Activated CD8-positive, alpha-beta T cell treated with anti-CD3 and anti-CD28 coated beads for 36 hours (primary cell): Measurements from ENCODE around the gene INSIG1. TPM values are rescaled to one million over a fixed set of nuclear protein-coding genes. Genes with fewer than 3 reads are reported as not detected.

Source experiments
- ATAC-seq: fragments of 200-7000 bp; cut with Tn5 transposase; one replicate; pipeline ENCODE4 v1.10.0; 2021; ENCODE audit warnings: mild to moderate bottlenecking, moderate library complexity
- CTCF ChIA-PET: fragments of 350-600 bp; sonication (Branson Sonifier 250); formaldehyde crosslinking; loops from one replicate; lab custom pipeline; 2021; ENCODE audit warnings: antibody characterized with exemption; lab: Charles Lee
- POLR2A ChIA-PET: fragments of 350-600 bp; sonication (Branson Sonifier 250); formaldehyde crosslinking; loops from one replicate; lab custom pipeline; 2021; ENCODE audit warnings: antibody characterized with exemption; lab: Charles Lee
- DNase-seq: peaks from one replicate; pipeline ENCODE4 v3.0.0-alpha.2; 2020
- H3K27ac Mint-ChIP-seq: one replicate; pipeline ENCODE4 v1.8.0; 2021; ENCODE audit warnings: mild to moderate bottlenecking, mixed read lengths
- H3K27me3 Mint-ChIP-seq: one replicate; pipeline ENCODE4 v1.8.0; 2021; ENCODE audit warnings: mixed read lengths
- H3K36me3 Mint-ChIP-seq: one replicate; pipeline ENCODE4 v1.8.0; 2021; ENCODE audit warnings: low read depth, mixed read lengths
- H3K4me1 Mint-ChIP-seq: one replicate; pipeline ENCODE4 v1.8.0; 2021; ENCODE audit warnings: low read depth, mixed read lengths
- H3K4me3 Mint-ChIP-seq: one replicate; pipeline ENCODE4 v1.8.0; 2021; ENCODE audit warnings: mild to moderate bottlenecking, moderate library complexity, mixed read lengths
- H3K9me3 Mint-ChIP-seq: one replicate; pipeline ENCODE4 v1.8.0; 2021; ENCODE audit warnings: mixed read lengths
- intact Hi-C: fragments of 100-400 bp; cut with micrococcal nuclease; formaldehyde crosslinking; loops from one replicate; pipeline ENCODE4 v1.10.0; 2022
- total RNA-seq, 2 experiments: library from RNA; stranded (reverse); gene quantifications; one replicate each; pipeline ENCODE4 v1.2.3, GENCODE V29; 2021
- TF ChIP-seq, protein P1 (sequence below): fragments of 200-600 bp; IDR thresholded peaks from one replicate; pipeline ENCODE4 v1.8.0; 2022; ENCODE audit warnings: antibody characterized with exemption, mild to moderate bottlenecking

INSIG1 gene
- total RNA-seq, 2 experiments from 2014 or later, result 92.2 to 98.0 TPM

DNA sequence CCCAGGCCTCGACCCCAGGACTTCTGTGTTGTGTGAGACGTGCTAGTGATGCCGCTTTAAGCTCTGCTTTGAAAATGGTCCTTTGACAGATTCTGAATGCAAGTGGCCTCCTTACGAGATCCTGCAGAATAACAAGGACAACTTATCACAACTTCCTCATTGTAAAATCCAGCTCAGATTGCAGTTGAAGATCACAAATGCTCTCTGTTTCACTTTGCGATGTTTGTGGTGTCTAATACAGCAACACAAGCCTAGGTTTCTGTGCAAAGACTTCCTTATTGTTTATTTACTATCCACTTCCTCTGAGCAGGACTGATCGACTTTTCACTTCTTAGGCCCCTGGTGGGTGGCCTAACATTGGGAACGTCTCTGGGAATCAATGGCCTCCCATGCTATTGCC is 31.7 kb upstream of the INSIG1 start:
- Mint-ChIP-seq H3K36me3 (no peaks in the 10 kb centered on the region), H3K27me3 (peaks cover under 1% of the 10 kb centered on the region), H3K27ac (no peak overlapping the region), H3K9me3 (no peaks in the 10 kb centered on the region), H3K4me3 (no peak overlapping the region), H3K4me1 (peaks cover 5% of the 10 kb centered on the region)
- TF ChIP-seq, protein P1, sequence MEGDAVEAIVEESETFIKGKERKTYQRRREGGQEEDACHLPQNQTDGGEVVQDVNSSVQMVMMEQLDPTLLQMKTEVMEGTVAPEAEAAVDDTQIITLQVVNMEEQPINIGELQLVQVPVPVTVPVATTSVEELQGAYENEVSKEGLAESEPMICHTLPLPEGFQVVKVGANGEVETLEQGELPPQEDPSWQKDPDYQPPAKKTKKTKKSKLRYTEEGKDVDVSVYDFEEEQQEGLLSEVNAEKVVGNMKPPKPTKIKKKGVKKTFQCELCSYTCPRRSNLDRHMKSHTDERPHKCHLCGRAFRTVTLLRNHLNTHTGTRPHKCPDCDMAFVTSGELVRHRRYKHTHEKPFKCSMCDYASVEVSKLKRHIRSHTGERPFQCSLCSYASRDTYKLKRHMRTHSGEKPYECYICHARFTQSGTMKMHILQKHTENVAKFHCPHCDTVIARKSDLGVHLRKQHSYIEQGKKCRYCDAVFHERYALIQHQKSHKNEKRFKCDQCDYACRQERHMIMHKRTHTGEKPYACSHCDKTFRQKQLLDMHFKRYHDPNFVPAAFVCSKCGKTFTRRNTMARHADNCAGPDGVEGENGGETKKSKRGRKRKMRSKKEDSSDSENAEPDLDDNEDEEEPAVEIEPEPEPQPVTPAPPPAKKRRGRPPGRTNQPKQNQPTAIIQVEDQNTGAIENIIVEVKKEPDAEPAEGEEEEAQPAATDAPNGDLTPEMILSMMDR, result no peak
- intact Hi-C loops, result no loop called here
- DNase-seq, result no peak
- no peak for ATAC-seq
- ChIA-PET POLR2A (no interaction called here), CTCF (no interaction called here)

DNA sequence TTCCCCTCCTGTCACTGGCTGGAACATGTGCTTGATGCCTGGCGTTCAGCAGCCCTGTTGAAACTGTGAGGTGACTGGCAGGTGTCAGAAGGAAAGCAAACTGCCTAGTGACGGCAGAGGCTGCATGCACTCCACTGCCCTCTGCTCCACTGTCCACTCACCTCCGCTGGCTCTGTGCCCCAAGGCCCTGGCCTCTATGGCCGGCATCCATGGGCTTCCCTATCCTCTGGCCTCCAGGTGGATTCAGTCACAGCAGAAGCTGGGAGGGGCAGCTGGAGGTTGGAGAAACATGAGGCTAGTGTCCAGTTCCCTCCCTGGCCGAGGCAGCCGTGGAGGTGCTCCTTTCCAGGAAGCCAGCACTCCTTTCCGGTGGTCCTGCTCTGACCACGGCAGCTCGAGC is 31.2 kb upstream of the INSIG1 start:
- no peaks in the 10 kb centered on the region for H3K36me3 Mint-ChIP-seq
- TF ChIP-seq, protein P1, result no peak
- no peaks in the 10 kb centered on the region for H3K9me3 Mint-ChIP-seq
- ATAC-seq, result no peak
- CTCF ChIA-PET, result no interaction called here
- peaks cover 2% of the 10 kb centered on the region for H3K27me3 Mint-ChIP-seq
- POLR2A ChIA-PET, result no interaction called here
- H3K4me3 Mint-ChIP-seq, result no peak overlapping the region
- intact Hi-C loops, result no loop called here
- H3K27ac Mint-ChIP-seq, result no peak overlapping the region
- H3K4me1 Mint-ChIP-seq, result peaks cover 6% of the 10 kb centered on the region
- DNase-seq, result no peak

DNA sequence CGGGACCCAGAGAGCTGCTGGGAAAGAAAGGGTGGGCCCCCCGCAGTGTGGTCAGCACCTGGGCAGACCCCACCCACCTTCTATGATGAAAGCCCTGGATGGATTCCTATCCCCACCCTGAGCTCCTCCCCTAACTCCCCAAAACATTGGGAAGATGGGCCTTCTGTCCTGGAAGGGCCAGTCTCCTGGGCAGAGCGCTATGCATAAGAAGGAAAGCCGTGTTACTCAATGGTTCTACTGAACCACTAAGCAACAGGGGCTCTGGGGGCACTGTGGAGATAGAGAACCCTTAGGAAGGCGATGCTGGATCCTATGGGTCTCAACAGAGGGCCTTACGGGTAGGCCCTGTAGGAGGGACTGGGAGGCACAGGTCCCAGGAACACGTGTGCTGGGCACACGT is 30.7 kb upstream of the INSIG1 start:
- intact Hi-C loops, result no loop called here

DNA sequence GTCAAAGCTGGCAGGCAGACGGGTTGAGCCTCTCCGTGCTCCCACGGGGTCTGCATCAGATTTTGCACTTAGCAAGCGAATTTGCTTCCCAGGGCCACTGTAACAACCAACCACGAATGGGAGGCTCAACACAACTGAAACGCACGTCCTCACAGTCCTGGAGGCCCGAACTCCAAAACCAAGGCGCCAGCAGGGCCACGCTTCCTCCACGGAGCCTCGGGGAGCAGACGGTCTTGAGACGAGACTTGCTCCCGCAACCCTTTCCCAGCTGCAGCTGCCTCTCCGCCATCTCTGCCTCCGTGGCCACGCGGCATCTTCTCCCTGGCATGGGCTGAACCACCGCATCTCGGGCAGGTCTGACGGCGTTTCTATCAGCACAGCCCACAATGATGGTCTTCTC is 30.2 kb upstream of the INSIG1 start:
- no peaks in the 10 kb centered on the region for H3K9me3 Mint-ChIP-seq
- POLR2A ChIA-PET, result interaction anchor here (0.6 kb wide), 2 partner anchors 29 to 487 kb away, joined by 3 read pairs; no protein-coding TSS in a partner anchor
- TF ChIP-seq, protein P1, result no peak
- intact Hi-C loops, result no loop called here
- H3K27me3 Mint-ChIP-seq, result peaks cover 2% of the 10 kb centered on the region
- no peaks in the 10 kb centered on the region for H3K36me3 Mint-ChIP-seq
- H3K4me3 Mint-ChIP-seq, result no peak overlapping the region
- no peak for DNase-seq
- CTCF ChIA-PET, result no interaction called here
- H3K27ac Mint-ChIP-seq, result no peak overlapping the region
- H3K4me1 Mint-ChIP-seq, result peaks cover 6% of the 10 kb centered on the region
- no peak for ATAC-seq

More for the DNA sequence above, 30.7 kb upstream of the INSIG1 start:
- H3K27me3 Mint-ChIP-seq, result peaks cover 2% of the 10 kb centered on the region
- no peak overlapping the region for H3K4me3 Mint-ChIP-seq
- H3K4me1 Mint-ChIP-seq, result peaks cover 6% of the 10 kb centered on the region
- no peak for ATAC-seq
- TF ChIP-seq, protein P1, result no peak
- ChIA-PET POLR2A (no interaction called here), CTCF (no interaction called here)
- no peak overlapping the region for H3K27ac Mint-ChIP-seq
- H3K9me3 Mint-ChIP-seq, result no peaks in the 10 kb centered on the region
- no peak for DNase-seq
- H3K36me3 Mint-ChIP-seq, result no peaks in the 10 kb centered on the region

DNA sequence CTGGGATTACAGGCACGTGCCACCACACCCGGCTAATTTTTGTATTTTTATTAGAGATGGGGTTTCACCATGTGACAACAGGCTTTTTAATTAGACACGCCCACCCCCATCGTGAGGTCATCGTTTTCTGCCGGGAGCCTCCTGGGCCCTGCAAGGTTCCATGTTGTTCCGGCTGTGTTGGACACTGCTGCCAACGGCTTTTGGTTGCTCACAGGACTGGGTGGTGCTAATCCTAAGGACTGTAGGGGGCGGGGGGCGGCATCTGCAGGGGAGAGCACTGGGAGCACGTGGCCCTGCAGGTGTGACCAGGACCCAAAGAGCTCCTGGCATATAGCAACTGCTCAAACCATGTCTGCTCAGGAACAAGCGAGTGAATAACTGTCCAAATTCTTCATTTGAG is 29.5 kb upstream of the INSIG1 start:
- no peak for DNase-seq
- CTCF ChIA-PET, result no interaction called here
- Mint-ChIP-seq H3K4me3 (no peak overlapping the region), H3K9me3 (no peaks in the 10 kb centered on the region), H3K27me3 (peaks cover 2% of the 10 kb centered on the region), H3K36me3 (no peaks in the 10 kb centered on the region), H3K27ac (no peak overlapping the region), H3K4me1 (peaks cover 6% of the 10 kb centered on the region)
- intact Hi-C loops, result no loop called here
- TF ChIP-seq, protein P1, result no peak
- POLR2A ChIA-PET, result interaction anchor here (0.6 kb wide), 2 partner anchors 29 to 486 kb away, joined by 3 read pairs; no protein-coding TSS in a partner anchor
- ATAC-seq, result no peak
